AG09309 (cell line): ENCODE measurements around the gene APBB2.

Experiments used
- DNase-seq: peaks from one replicate; pipeline ENCODE4 v3.0.0-alpha.2; 2010; ENCODE audit warnings: low read depth
- H3K4me3 ChIP-seq: 2 replicates; pipeline ENCODE4 v1.5.1; 2011; ENCODE audit warnings: mild to moderate bottlenecking, low read depth, low read length, moderate library complexity; ENCODE audit not compliant: control insufficient read depth
- TF ChIP-seq, protein P1 (sequence below): IDR thresholded peaks from 2 replicates; pipeline ENCODE4 v1.5.1; 2011; ENCODE audit warnings: mild to moderate bottlenecking, low read depth, low read length, inconsistent platforms; ENCODE audit not compliant: insufficient read depth, control insufficient read depth; ENCODE audit errors: missing control alignments

The APBB2 gene

GRCh38 chr4:40881096-40881495 is 333.2 kb downstream of the APBB2 start:
- TF ChIP-seq, protein P1, sequence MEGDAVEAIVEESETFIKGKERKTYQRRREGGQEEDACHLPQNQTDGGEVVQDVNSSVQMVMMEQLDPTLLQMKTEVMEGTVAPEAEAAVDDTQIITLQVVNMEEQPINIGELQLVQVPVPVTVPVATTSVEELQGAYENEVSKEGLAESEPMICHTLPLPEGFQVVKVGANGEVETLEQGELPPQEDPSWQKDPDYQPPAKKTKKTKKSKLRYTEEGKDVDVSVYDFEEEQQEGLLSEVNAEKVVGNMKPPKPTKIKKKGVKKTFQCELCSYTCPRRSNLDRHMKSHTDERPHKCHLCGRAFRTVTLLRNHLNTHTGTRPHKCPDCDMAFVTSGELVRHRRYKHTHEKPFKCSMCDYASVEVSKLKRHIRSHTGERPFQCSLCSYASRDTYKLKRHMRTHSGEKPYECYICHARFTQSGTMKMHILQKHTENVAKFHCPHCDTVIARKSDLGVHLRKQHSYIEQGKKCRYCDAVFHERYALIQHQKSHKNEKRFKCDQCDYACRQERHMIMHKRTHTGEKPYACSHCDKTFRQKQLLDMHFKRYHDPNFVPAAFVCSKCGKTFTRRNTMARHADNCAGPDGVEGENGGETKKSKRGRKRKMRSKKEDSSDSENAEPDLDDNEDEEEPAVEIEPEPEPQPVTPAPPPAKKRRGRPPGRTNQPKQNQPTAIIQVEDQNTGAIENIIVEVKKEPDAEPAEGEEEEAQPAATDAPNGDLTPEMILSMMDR = no peak
- no peak overlapping the region for H3K4me3 ChIP-seq
- DNase-seq = no peak

DNA sequence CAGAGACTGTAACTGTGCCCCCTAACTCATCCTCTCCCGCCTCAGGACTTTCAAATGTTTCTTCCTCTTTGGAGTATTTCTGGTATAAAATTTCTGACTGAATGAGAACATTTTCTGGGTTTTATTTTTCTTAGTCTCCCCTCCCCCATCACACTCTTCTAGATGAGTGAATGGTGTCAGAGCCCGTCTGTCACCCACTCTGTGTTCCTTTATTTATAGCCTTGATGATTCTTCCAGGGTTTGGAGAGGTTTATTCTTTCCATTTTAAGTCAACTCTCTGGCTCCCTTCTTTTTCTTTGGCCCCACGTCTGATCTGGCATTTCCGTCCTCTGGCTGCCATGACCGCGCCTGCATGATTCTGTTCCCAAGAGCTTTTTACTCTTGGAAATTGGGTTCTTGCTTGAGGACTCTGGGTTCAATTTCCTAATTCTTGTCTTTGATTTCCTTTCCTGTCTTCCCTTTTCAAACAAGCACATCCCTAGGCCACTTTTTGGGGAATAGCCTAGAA is 335.7 kb downstream of the APBB2 start:
- no peak for DNase-seq
- no peak overlapping the region for H3K4me3 ChIP-seq

GRCh38 chr4:40877081-40877480 is 337.3 kb downstream of the APBB2 start:
- no peak for DNase-seq
- H3K4me3 ChIP-seq = no peak overlapping the region
- TF ChIP-seq, protein P1 = no peak

More for the DNA sequence above, 335.7 kb downstream of the APBB2 start:
- TF ChIP-seq, protein P1 = no peak

GRCh38 chr4:40875507-40876150 is 338.7 kb downstream of the APBB2 start:
- TF ChIP-seq, protein P1 = no peak
- no peak overlapping the region for H3K4me3 ChIP-seq
- DNase-seq = no peak

- no peak overlapping the region for H3K4me3 ChIP-seq
- no peak for DNase-seq
- TF ChIP-seq, protein P1 = no peak
Measured at GRCh38 chr4:40874901-40875300, 339.4 kb downstream of the APBB2 start.

DNA sequence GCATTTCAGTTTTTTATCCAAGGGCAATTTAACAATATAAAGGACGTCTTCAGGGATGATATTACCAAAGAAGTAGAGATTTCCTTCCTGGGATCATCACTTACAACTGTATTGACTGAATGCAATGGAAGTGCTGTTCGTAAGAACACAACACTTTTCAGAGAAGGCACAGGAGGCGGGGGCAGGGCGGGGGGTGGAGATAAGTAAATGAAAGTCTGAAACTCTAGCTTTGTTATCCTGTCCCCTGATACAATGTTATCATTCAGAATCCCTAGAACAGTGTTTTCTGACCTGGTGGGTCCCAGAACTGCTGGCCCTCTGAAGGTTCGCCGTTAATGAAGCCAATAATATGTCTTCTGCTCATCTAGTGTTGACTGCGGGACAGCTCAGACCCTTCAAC is 340.0 kb downstream of the APBB2 start:
- TF ChIP-seq, protein P1 = no peak
- H3K4me3 ChIP-seq = no peak overlapping the region
- no peak for DNase-seq
